ENCODE results near the gene CCDC7.
A peak's percentile ranks its signal among the peaks of the same experiment; 100 is the strongest.
"Not testable (repeated sequence)": the region's sequence is repeated elsewhere in the genome, so short reads cannot be mapped to it uniquely, and the experiment has no call there.

The CCDC7 gene

DNA sequence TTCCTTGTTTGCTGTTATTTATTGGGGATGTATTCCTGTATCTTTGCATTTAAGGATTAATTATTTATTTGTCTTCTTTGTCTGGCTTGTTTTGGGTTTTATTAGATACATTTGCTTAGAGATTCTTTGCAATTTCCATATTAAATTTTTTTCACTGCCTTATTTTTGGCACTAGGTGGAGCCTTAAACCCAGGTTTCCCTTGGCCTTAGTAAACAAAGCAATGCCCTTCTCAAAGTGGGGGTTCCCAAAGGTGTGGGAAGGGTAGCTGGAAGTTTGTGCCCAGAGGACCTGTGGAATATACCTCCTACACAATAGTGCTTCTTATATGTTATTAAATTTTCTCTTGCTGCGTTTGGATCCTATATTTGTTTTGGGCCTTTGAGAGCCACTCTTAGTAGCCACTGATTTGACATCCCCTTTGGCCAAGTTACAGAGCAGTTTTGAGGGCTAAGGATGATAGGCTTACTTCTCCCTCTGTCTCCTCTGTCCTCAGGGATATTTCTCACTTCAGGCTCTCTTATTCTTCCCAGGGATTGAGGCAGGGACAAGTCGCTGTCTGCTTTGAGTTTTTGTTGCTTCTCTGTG is 349.8 kb downstream of the CCDC7 start:
- no peak overlapping the region for H3K27ac Mint-ChIP-seq
- peak; percentile 61 to 76 (median 70) for TF ChIP-seq CTCF (IDR thresholded peaks at IDR 0.05; ENCODE audit: unreplicated experiment in 3 of 3)
- no peaks in the 10 kb centered on the region for H3K36me3 Mint-ChIP-seq (ENCODE audit: low read depth)
- H3K4me1 Mint-ChIP-seq = no peaks in the 10 kb centered on the region
- H3K27me3 Mint-ChIP-seq (ENCODE audit: low read depth) = no peaks in the 10 kb centered on the region
- H3K9me3 Mint-ChIP-seq = no peaks in the 10 kb centered on the region
- H3K4me3 Mint-ChIP-seq = no peak overlapping the region

DNA sequence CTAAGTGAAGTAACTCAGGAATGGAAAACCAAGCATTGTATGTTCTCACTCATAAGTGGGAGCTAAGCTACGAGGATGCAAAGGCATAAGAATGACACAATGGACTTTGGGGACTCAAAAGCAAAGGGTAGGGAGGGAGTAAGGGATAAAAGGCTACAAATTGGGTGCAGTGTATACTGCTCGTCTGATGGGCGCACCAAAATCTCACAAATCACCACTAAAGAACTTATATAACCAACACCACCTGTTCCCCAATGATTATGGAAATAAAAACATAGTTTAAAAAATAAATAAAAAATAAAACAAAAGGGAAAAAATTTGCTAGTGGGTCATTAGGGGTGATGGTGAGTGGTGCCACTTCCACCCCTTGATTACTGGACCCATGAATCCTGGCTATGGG is 351.5 kb downstream of the CCDC7 start:
- H3K36me3 Mint-ChIP-seq (ENCODE audit: low read depth); H3K4me3 Mint-ChIP-seq; H3K4me1 Mint-ChIP-seq; H3K27ac Mint-ChIP-seq; H3K9me3 Mint-ChIP-seq; H3K27me3 Mint-ChIP-seq (ENCODE audit: low read depth): not testable (repeated sequence)

DNA sequence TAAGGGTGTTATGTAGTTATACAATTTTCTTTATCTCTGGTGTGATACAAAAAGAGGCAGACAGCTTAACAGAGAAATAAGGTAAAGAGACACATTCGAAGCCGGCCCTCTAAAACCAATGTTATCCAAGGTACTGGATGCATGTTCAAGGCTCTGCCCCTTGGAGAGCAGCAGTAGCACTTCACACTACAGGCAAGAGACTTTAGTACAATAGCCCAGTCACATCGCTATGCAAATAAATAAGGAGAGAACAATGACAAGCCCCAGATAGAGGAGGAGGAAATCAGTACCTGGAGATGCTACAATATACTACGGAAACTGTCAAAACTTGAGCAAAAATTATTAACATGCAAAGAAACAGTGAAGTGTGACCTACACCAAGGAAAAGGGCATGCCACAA is 401.0 kb downstream of the CCDC7 start:
- Mint-ChIP-seq H3K9me3 (no peaks in the 10 kb centered on the region), H3K27me3 (ENCODE audit: low read depth) (no peaks in the 10 kb centered on the region), H3K27ac (no peak overlapping the region), H3K4me3 (no peak overlapping the region), H3K4me1 (no peaks in the 10 kb centered on the region), H3K36me3 (ENCODE audit: low read depth) (no peaks in the 10 kb centered on the region)
- TF ChIP-seq CTCF (IDR thresholded peaks at IDR 0.05; ENCODE audit: unreplicated experiment in 3 of 3) = no peak

DNA sequence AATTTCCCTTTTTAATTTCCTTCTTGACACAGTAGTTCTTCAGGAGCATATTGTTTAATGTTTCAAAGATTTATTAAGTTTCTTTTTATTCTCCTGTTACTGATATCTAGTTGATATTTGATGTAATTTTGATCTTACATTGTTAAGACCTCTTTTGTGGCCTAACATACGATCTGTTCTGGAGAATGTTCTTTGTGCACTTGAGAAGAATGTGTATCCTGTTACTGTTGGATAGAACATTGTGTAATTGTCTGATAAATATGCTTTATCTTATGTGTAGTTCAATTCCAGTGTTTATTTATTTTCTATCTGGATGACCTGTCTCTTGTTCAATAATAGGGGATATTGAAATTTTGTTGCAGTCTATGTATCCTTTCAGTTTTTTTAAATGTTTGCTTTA is 405.4 kb downstream of the CCDC7 start:
- Mint-ChIP-seq H3K27me3 (ENCODE audit: low read depth) (no peaks in the 10 kb centered on the region), H3K9me3 (no peaks in the 10 kb centered on the region), H3K36me3 (ENCODE audit: low read depth) (no peaks in the 10 kb centered on the region), H3K27ac (no peak overlapping the region), H3K4me3 (no peak overlapping the region), H3K4me1 (no peaks in the 10 kb centered on the region)
- no peak for TF ChIP-seq CTCF (IDR thresholded peaks at IDR 0.05; ENCODE audit: unreplicated experiment in 3 of 3)

- Mint-ChIP-seq H3K9me3 (peaks cover 2% of the 10 kb centered on the region), H3K36me3 (ENCODE audit: low read depth) (no peaks in the 10 kb centered on the region), H3K4me1 (no peaks in the 10 kb centered on the region), H3K4me3 (no peak overlapping the region), H3K27me3 (ENCODE audit: low read depth) (no peaks in the 10 kb centered on the region), H3K27ac (no peak overlapping the region)
- no peak for TF ChIP-seq CTCF (IDR thresholded peaks at IDR 0.05; ENCODE audit: unreplicated experiment in 3 of 3)
Observed at GRCh38 chr10:32854435-32854834, 408.5 kb downstream of the CCDC7 start.

DNA sequence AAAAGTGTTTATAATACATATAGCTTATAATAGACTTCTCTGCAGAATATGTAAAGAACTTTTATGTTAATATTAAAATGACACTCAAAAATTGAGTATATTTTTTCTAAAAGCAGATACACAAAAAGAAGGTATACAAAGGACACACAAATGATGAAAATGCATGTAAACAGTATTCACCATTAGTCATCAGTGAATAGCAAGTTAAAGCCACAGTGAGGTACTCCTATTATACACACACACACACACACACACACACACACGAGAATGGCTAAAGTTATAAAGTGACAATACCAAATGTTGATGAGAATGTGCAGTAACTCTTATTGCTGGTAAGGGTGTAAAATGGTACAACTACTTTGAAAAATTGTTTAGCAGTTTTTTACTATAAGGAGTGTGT is 419.2 kb downstream of the CCDC7 start:
- no peak for TF ChIP-seq CTCF (IDR thresholded peaks at IDR 0.05; ENCODE audit: unreplicated experiment in 3 of 3)
- Mint-ChIP-seq H3K36me3 (ENCODE audit: low read depth) (no peaks in the 10 kb centered on the region), H3K27ac (no peak overlapping the region), H3K4me1 (no peaks in the 10 kb centered on the region), H3K4me3 (no peak overlapping the region), H3K27me3 (ENCODE audit: low read depth) (no peaks in the 10 kb centered on the region), H3K9me3 (peaks cover 14% of the 10 kb centered on the region)
